HG02938 (cell line): ENCODE measurements around the gene C6orf163.
A peak's percentile ranks its signal among the peaks of the same experiment; 100 is the strongest.
"Not testable (repeated sequence)": the region's sequence is repeated elsewhere in the genome, so short reads cannot be mapped to it uniquely, and the experiment has no call there.

Experiments used
- ATAC-seq: cut with Tn5 transposase; IDR thresholded peaks from one replicate; pipeline ENCODE4 v1.9.1; 2021; ENCODE audit warnings: mild to moderate bottlenecking, moderate library complexity; ENCODE audit not compliant: unreplicated experiment

C6orf163 gene

GRCh38 chr6:87344731-87345130, at the start of gene C6orf163:
C6orf163 (plus strand) TSS chr6:87344813; CDS start chr6:87345100, 287 bp downstream.
- ATAC-seq = no peak

- ATAC-seq = no peak
Measured at GRCh38 chr6:87297119-87297518, 47.5 kb upstream of the C6orf163 start.

- not testable (repeated sequence) for ATAC-seq
Measured at GRCh38 chr6:87301277-87301676, 43.3 kb upstream of the C6orf163 start.

GRCh38 chr6:87308970-87309369, 35.6 kb upstream of the C6orf163 start:
- no peak for ATAC-seq

- ATAC-seq = no peak
Measured at GRCh38 chr6:87312860-87313259, 31.8 kb upstream of the C6orf163 start.

- ATAC-seq = no peak
Measured at GRCh38 chr6:87315071-87315470, 29.5 kb upstream of the C6orf163 start.

- no peak for ATAC-seq
Measured at GRCh38 chr6:87319271-87319987, 25.2 kb upstream of the C6orf163 start.

- peak; percentile 94 for ATAC-seq
Measured at GRCh38 chr6:87322304-87323212, 22.1 kb upstream of the C6orf163 start, which contains the start of gene SMIM8. SMIM8 (plus strand) TSS chr6:87322588; CDS start chr6:87337032, 14,444 bp downstream.

- not testable (repeated sequence) for ATAC-seq
Measured at GRCh38 chr6:87323880-87324279, 20.7 kb upstream of the C6orf163 start.

GRCh38 chr6:87330961-87331360, 13.7 kb upstream of the C6orf163 start:
- ATAC-seq = no peak

- ATAC-seq = no peak
Measured at GRCh38 chr6:87333033-87333432, 11.6 kb upstream of the C6orf163 start.

GRCh38 chr6:87333591-87334181, 10.9 kb upstream of the C6orf163 start:
- ATAC-seq = no peak

- no peak for ATAC-seq
Measured at GRCh38 chr6:87334683-87335082, 9.9 kb upstream of the C6orf163 start.

GRCh38 chr6:87336367-87336766, 8.2 kb upstream of the C6orf163 start:
- ATAC-seq = no peak

- no peak for ATAC-seq
Measured at GRCh38 chr6:87340230-87340629, 4.4 kb upstream of the C6orf163 start.

GRCh38 chr6:87341158-87341557, 3.5 kb upstream of the C6orf163 start:
- no peak for ATAC-seq

GRCh38 chr6:87341899-87342298, 2.7 kb upstream of the C6orf163 start:
- ATAC-seq = peak; percentile 92

- no peak for ATAC-seq
Measured at GRCh38 chr6:87342829-87343228, 1.8 kb upstream of the C6orf163 start.

- ATAC-seq = no peak
Measured at GRCh38 chr6:87346700-87347099, 2.1 kb downstream of the C6orf163 start.

- no peak for ATAC-seq
Measured at GRCh38 chr6:87349896-87350295, 5.3 kb downstream of the C6orf163 start.

- no peak for ATAC-seq
Measured at GRCh38 chr6:87350516-87350915, 5.9 kb downstream of the C6orf163 start.
